Measurements from ENCODE around the gene ANXA4. TPM values are rescaled to one million over a fixed set of nuclear protein-coding genes. Genes with fewer than 3 reads are reported as not detected.
A peak's percentile ranks its signal among the peaks of the same experiment; 100 is the strongest.

Gene ANXA4
- total and polyA plus RNA-seq, 2 of the 13 experiments (the other 11 are each of a cell fraction or from before 2014, with no cell fraction given) = 155 to 168 TPM

DNA sequence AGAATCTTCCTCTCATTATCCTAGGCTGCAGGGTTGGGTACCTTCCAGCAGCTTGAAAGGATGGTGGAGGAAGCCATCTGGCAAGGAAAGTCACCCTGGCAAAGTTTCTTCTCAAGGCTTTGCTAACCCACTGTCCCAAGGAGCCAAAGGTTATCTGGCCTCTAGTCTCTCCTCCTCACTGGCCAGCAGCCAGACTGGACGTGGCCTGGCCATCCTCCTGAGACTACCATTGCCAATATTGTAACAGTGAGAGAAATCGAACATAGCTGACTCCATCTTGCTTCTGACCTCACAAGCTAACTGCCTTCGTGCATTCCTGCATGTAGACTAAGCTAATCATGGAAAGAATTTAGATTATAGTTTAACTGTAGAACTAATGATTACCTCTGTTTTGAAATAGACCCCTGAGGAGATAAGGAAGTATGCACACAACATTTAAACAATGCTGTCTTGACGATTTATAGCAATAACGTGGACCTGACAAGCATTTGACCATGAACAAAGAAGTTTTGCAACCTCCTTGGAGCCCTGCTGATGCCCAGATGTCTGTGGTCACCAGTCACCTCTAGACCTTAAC lies 7.8 kb upstream of the ANXA4 start (continued):
- TF ChIP-seq, protein P1, sequence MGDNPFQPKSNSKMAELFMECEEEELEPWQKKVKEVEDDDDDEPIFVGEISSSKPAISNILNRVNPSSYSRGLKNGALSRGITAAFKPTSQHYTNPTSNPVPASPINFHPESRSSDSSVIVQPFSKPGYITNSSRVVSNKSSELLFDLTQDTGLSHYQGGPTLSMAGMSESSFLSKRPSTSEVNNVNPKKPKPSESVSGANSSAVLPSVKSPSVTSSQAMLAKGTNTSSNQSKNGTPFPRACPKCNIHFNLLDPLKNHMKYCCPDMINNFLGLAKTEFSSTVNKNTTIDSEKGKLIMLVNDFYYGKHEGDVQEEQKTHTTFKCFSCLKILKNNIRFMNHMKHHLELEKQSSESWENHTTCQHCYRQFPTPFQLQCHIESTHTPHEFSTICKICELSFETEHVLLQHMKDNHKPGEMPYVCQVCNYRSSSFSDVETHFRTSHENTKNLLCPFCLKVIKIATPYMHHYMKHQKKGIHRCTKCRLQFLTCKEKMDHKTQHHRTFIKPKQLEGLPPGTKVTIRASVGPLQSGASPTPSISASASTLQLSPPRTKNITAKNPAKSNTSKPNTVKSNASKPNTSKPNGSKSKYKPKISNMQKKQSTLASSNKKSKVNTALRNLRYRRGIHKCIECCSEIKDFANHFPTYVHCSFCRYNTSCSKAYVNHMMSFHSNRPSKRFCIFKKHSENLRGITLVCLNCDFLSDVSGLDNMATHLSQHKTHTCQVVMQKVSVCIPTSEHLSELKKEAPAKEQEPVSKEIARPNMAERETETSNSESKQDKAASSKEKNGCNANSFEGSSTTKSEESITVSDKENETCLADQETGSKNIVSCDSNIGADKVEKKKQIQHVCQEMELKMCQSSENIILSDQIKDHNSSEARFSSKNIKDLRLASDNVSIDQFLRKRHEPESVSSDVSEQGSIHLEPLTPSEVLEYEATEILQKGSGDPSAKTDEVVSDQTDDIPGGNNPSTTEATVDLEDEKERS (CRISPR knock-in tag; IDR thresholded peaks at IDR 0.05) = 0 out of 2 replicates have a peak, but pooled peaks have one; percentile 38
- peak; percentile 70; the same call in 1 of the 2 replicates for TF ChIP-seq MBNL3 (CRISPR knock-in tag; conservative IDR thresholded peaks at IDR 0.05)
- TF ChIP-seq YY1 (IDR thresholded peaks at IDR 0.05; ENCODE audit: insufficient read depth, insufficient replicate concordance, low read depth, low read length) = peak; percentile 56
- TF ChIP-seq CHD4 (IDR thresholded peaks at IDR 0.05; ENCODE audit: borderline replicate concordance, low read length) = 0 out of 2 replicates have a peak, but pooled peaks have one; percentile 3
- no peak for TF ChIP-seq MZF1 (CRISPR knock-in tag; IDR thresholded peaks at IDR 0.05; ENCODE audit: borderline replicate concordance)
- TF ChIP-seq FOXA3 (CRISPR knock-in tag; IDR thresholded peaks at IDR 0.05) = 0 out of 2 replicates have a peak, but pooled peaks have one; percentile 13
- TF ChIP-seq, protein P2, sequence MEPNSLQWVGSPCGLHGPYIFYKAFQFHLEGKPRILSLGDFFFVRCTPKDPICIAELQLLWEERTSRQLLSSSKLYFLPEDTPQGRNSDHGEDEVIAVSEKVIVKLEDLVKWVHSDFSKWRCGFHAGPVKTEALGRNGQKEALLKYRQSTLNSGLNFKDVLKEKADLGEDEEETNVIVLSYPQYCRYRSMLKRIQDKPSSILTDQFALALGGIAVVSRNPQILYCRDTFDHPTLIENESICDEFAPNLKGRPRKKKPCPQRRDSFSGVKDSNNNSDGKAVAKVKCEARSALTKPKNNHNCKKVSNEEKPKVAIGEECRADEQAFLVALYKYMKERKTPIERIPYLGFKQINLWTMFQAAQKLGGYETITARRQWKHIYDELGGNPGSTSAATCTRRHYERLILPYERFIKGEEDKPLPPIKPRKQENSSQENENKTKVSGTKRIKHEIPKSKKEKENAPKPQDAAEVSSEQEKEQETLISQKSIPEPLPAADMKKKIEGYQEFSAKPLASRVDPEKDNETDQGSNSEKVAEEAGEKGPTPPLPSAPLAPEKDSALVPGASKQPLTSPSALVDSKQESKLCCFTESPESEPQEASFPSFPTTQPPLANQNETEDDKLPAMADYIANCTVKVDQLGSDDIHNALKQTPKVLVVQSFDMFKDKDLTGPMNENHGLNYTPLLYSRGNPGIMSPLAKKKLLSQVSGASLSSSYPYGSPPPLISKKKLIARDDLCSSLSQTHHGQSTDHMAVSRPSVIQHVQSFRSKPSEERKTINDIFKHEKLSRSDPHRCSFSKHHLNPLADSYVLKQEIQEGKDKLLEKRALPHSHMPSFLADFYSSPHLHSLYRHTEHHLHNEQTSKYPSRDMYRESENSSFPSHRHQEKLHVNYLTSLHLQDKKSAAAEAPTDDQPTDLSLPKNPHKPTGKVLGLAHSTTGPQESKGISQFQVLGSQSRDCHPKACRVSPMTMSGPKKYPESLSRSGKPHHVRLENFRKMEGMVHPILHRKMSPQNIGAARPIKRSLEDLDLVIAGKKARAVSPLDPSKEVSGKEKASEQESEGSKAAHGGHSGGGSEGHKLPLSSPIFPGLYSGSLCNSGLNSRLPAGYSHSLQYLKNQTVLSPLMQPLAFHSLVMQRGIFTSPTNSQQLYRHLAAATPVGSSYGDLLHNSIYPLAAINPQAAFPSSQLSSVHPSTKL (CRISPR knock-in tag; IDR thresholded peaks at IDR 0.05) = peak; percentile 35; the same call in 1 of the 2 replicates
- TF ChIP-seq, protein P3, sequence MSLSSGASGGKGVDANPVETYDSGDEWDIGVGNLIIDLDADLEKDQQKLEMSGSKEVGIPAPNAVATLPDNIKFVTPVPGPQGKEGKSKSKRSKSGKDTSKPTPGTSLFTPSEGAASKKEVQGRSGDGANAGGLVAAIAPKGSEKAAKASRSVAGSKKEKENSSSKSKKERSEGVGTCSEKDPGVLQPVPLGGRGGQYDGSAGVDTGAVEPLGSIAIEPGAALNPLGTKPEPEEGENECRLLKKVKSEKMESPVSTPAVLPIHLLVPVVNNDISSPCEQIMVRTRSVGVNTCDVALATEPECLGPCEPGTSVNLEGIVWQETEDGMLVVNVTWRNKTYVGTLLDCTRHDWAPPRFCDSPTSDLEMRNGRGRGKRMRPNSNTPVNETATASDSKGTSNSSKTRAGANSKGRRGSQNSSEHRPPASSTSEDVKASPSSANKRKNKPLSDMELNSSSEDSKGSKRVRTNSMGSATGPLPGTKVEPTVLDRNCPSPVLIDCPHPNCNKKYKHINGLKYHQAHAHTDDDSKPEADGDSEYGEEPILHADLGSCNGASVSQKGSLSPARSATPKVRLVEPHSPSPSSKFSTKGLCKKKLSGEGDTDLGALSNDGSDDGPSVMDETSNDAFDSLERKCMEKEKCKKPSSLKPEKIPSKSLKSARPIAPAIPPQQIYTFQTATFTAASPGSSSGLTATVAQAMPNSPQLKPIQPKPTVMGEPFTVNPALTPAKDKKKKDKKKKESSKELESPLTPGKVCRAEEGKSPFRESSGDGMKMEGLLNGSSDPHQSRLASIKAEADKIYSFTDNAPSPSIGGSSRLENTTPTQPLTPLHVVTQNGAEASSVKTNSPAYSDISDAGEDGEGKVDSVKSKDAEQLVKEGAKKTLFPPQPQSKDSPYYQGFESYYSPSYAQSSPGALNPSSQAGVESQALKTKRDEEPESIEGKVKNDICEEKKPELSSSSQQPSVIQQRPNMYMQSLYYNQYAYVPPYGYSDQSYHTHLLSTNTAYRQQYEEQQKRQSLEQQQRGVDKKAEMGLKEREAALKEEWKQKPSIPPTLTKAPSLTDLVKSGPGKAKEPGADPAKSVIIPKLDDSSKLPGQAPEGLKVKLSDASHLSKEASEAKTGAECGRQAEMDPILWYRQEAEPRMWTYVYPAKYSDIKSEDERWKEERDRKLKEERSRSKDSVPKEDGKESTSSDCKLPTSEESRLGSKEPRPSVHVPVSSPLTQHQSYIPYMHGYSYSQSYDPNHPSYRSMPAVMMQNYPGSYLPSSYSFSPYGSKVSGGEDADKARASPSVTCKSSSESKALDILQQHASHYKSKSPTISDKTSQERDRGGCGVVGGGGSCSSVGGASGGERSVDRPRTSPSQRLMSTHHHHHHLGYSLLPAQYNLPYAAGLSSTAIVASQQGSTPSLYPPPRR (CRISPR knock-in tag; IDR thresholded peaks at IDR 0.05; ENCODE audit: borderline replicate concordance) = 0 out of 2 replicates have a peak, but pooled peaks have one; percentile 40
- 0 out of 2 replicates have a peak, but pooled peaks have one; percentile 29 for TF ChIP-seq RARA (CRISPR knock-in tag; IDR thresholded peaks at IDR 0.05)
- no peak for TF ChIP-seq FOXP1 (IDR thresholded peaks at IDR 0.05)
- TF ChIP-seq FOXP1 (CRISPR knock-in tag; IDR thresholded peaks at IDR 0.05) = peak; percentile 66; the same call in 1 of the 2 replicates
- TF ChIP-seq, protein P4, sequence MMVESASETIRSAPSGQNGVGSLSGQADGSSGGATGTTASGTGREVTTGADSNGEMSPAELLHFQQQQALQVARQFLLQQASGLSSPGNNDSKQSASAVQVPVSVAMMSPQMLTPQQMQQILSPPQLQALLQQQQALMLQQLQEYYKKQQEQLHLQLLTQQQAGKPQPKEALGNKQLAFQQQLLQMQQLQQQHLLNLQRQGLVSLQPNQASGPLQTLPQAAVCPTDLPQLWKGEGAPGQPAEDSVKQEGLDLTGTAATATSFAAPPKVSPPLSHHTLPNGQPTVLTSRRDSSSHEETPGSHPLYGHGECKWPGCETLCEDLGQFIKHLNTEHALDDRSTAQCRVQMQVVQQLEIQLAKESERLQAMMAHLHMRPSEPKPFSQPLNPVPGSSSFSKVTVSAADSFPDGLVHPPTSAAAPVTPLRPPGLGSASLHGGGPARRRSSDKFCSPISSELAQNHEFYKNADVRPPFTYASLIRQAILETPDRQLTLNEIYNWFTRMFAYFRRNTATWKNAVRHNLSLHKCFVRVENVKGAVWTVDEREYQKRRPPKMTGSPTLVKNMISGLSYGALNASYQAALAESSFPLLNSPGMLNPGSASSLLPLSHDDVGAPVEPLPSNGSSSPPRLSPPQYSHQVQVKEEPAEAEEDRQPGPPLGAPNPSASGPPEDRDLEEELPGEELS (CRISPR knock-in tag; IDR thresholded peaks at IDR 0.05) = peak; percentile 79; the same call in 1 of the 2 replicates
- peak; percentile 75 for TF ChIP-seq SOX13 (IDR thresholded peaks at IDR 0.05)
- peak; percentile 37 to 91; a peak in 2 of 4 replicates for TF ChIP-seq SOX13 (CRISPR knock-in tag; conservative IDR thresholded peaks at IDR 0.05 in 1 of 2, IDR thresholded peaks at IDR 0.05 in 1 of 2)

Measured in HepG2 (cell line).